NT2/D1 (cell line): ENCODE measurements around the gene CLEC14A.

Experiments
- SUZ12 ChIP-seq: IDR thresholded peaks from 2 replicates; pipeline ENCODE4 v1.6.1; 2011; ENCODE audit not compliant: insufficient read length, insufficient read depth; ENCODE audit errors: extremely low read depth
- YY1 ChIP-seq: IDR thresholded peaks from 2 replicates; pipeline ENCODE4 v1.6.1; 2011; ENCODE audit not compliant: insufficient read length, insufficient read depth
- ZNF274 ChIP-seq: IDR thresholded peaks from 2 replicates; pipeline ENCODE4 v1.6.1; 2011; ENCODE audit warnings: mild to moderate bottlenecking, low read depth, low read length

- TF ChIP-seq SUZ12 (no peak), YY1 (no peak), ZNF274 (no peak)
Observed at GRCh38 chr14:38290601-38291188, 34.8 kb upstream of the CLEC14A start.
